HepG2 (cell line): ENCODE data around the gene ANKRD11. TPM values are rescaled to one million over a fixed set of nuclear protein-coding genes. Genes with fewer than 3 reads are reported as not detected.

Experiments
- ATAC-seq: fragments of 200-7000 bp; cut with Tn5 transposase; 3 replicates; pipeline ENCODE4 v1.9.1; 2020; ENCODE audit warnings: mild to moderate bottlenecking, moderate library complexity
- BruUV-seq: library from RNA; stranded (reverse); fragments of 400-500 nt; replicated peaks from 2 replicates; lab custom pipeline; 2021; lab: Mats Ljungman, UMichigan
- CTCF ChIA-PET: fragments of 300-600 bp; formaldehyde crosslinking; extraction: SDS; loops from one replicate; lab custom pipeline; 2021; ENCODE audit warnings: low total read pairs, inconsistent platforms, low intra/inter-chr PET ratio; lab: Yijun Ruan, JAX
- POLR2A ChIA-PET: fragments of 350-600 bp; sonication (Branson Sonifier 250); formaldehyde crosslinking; loops from one replicate; lab custom pipeline; 2020; ENCODE audit warnings: antibody characterized with exemption, inconsistent platforms; lab: Yijun Ruan, JAX
- DNase-seq: peaks from one replicate; pipeline ENCODE4 v3.0.0-alpha.2; 2015; ENCODE audit warnings: low spot score
- FAIRE-seq: peaks from 3 replicates; lab custom pipeline; 2011; peaks lifted over from hg19 to GRCh38; lab: Jason Lieb, UNC
- H2AFZ ChIP-seq: one replicate; pipeline ENCODE4 v1.6.1; 2011; ENCODE audit warnings: low read length, inconsistent platforms
- H3K27ac ChIP-seq: fragments of 300-600 bp; 3 replicates; pipeline ENCODE4 v1.8.0; 2011; ENCODE audit warnings: mixed run types, mild to moderate bottlenecking, mixed read lengths, low read length, inconsistent platforms; ENCODE audit not compliant: insufficient read depth; ENCODE audit errors: extremely low read length
- H3K27me3 ChIP-seq, 2 experiments: fragments of 200-600 bp in 1 of 2; 2 replicates in 1 of 2; 3 replicates in 1 of 2; pipeline versions ENCODE4 v1.6.0 to v1.8.0; 2011; ENCODE audit warnings: low read length in 2 of 2, mild to moderate bottlenecking in 2 of 2, moderate library complexity in 2 of 2, inconsistent platforms in 1 of 2; ENCODE audit not compliant: insufficient read depth in 2 of 2, control insufficient read depth in 1 of 2
- H3K36me3 ChIP-seq, 2 experiments: fragments of 200-600 bp in 1 of 2; replicated peaks in 1 of 2; 2 replicates in 1 of 2; 3 replicates in 1 of 2; pipeline versions ENCODE4 v1.5.1 to v1.8.0; 2011; ENCODE audit warnings: low read length in 2 of 2, inconsistent platforms in 1 of 2; ENCODE audit not compliant: insufficient read depth in 2 of 2, control insufficient read depth in 1 of 2
- H3K4me1 ChIP-seq: 2 replicates; pipeline ENCODE4 v1.5.1; 2012; ENCODE audit warnings: low read length, inconsistent platforms; ENCODE audit not compliant: insufficient read depth
- H3K4me2 ChIP-seq: 2 replicates; pipeline ENCODE4 v1.6.0; 2011; ENCODE audit warnings: low read depth, low read length, inconsistent platforms
- H3K4me3 ChIP-seq, 3 experiments: fragments of 200-600 bp in 1 of 3; sonication (generic), shearing (Covaris generic) in 1 of 3; replicated peaks in 1 of 3; 2 replicates each; pipeline ENCODE4 v1.5.1; 2011 to 2016; ENCODE audit warnings: low read length in 3 of 3, inconsistent platforms in 2 of 3, low read depth in 2 of 3, mild to moderate bottlenecking in 2 of 3, control low read depth in 1 of 3, mixed read lengths in 1 of 3; ENCODE audit not compliant: insufficient read depth in 1 of 3
- H3K79me2 ChIP-seq: one replicate; pipeline ENCODE4 v1.6.1; 2011; ENCODE audit warnings: low read length, inconsistent platforms; ENCODE audit not compliant: insufficient read depth
- H3K9ac ChIP-seq: 2 replicates; pipeline ENCODE4 v1.6.0; 2011; ENCODE audit warnings: mild to moderate bottlenecking, low read depth, low read length, inconsistent platforms; ENCODE audit not compliant: insufficient read depth
- H3K9me3 ChIP-seq: 2 replicates; pipeline ENCODE4 v1.5.1; 2012; ENCODE audit warnings: mild to moderate bottlenecking, low read length
- H4K20me1 ChIP-seq: 2 replicates; pipeline ENCODE4 v1.6.0; 2011; ENCODE audit warnings: inconsistent platforms, mild to moderate bottlenecking, low read length, moderate library complexity; ENCODE audit not compliant: insufficient read depth
- AGO2 ChIP-seq: fragments of 200-400 bp; formaldehyde crosslinking; optimal IDR thresholded peaks from 2 replicates; pipeline ENCODE3; 2017; ENCODE audit warnings: mild to moderate bottlenecking, low read depth, low read length, moderate library complexity
- ARNT2 ChIP-seq: sonication (generic); formaldehyde crosslinking; IDR thresholded peaks from 2 replicates; pipeline ENCODE4 v1.8.0; 2022; ENCODE audit warnings: mild to moderate bottlenecking, low read depth, missing genetic modification reagents, moderate library complexity
- BRD4 ChIP-seq: sonication (generic); formaldehyde crosslinking; IDR thresholded peaks from 2 replicates; pipeline ENCODE4 v1.4.0; 2020; ENCODE audit warnings: missing genetic modification reagents
- CENPBD1 ChIP-seq: sonication (generic); formaldehyde crosslinking; IDR thresholded peaks from 2 replicates; pipeline ENCODE4 v1.8.0; 2022; ENCODE audit warnings: missing genetic modification reagents, low read depth, mild to moderate bottlenecking, borderline replicate concordance
- EP300 ChIP-seq, 3 experiments: sonication (generic) in 1 of 3; formaldehyde crosslinking in 1 of 3; IDR thresholded peaks; 2 replicates each; pipeline versions ENCODE4 v1.5.1 to v1.6.1; 2011 to 2020; ENCODE audit warnings: low read depth in 2 of 3, low read length in 2 of 3, borderline replicate concordance in 1 of 3, improper control_type of control experiment in 1 of 3, mild to moderate bottlenecking in 1 of 3, missing genetic modification reagents in 1 of 3, moderate library complexity in 1 of 3
- HOXA3 ChIP-seq: sonication (generic); formaldehyde crosslinking; IDR thresholded peaks from 2 replicates; pipeline ENCODE4 v1.5.0; 2020; ENCODE audit warnings: missing genetic modification reagents
- IRX3 ChIP-seq: sonication (generic); formaldehyde crosslinking; IDR thresholded peaks from 2 replicates; pipeline ENCODE4 v1.8.1; 2023; ENCODE audit warnings: mild to moderate bottlenecking, low read depth, missing genetic modification reagents, borderline replicate concordance
- MAX ChIP-seq: IDR thresholded peaks from 2 replicates; pipeline ENCODE4 v1.6.1; 2012; ENCODE audit warnings: inconsistent platforms
- NFAT5 ChIP-seq: sonication (generic); formaldehyde crosslinking; IDR thresholded peaks from 2 replicates; pipeline ENCODE4 v1.4.0; 2020; ENCODE audit warnings: missing genetic modification reagents
- NONO ChIP-seq, 2 experiments: fragments of 450-650 bp in 1 of 2; sonication (generic) in 1 of 2; formaldehyde crosslinking in 1 of 2; IDR thresholded peaks in 1 of 2; conservative IDR thresholded peaks in 1 of 2; 2 replicates each; pipeline versions ENCODE4 v1.6.1 to v1.8.0; 2017 to 2022; ENCODE audit warnings: mild to moderate bottlenecking in 1 of 2, missing genetic modification reagents in 1 of 2, moderate library complexity in 1 of 2
- PAF1 ChIP-seq: IDR thresholded peaks from 2 replicates; pipeline ENCODE4 v1.6.1; 2016; ENCODE audit warnings: missing genetic modification reagents, missing compliant biosample characterization
- RFX3 ChIP-seq: IDR thresholded peaks from 2 replicates; pipeline ENCODE4 v1.6.1; 2016; ENCODE audit warnings: missing biosample characterization, missing genetic modification reagents
- RXRA ChIP-seq: sonication (generic); formaldehyde crosslinking; IDR thresholded peaks from 2 replicates; pipeline ENCODE4 v1.5.1; 2020; ENCODE audit warnings: missing genetic modification reagents
- SALL1 ChIP-seq: sonication (generic); formaldehyde crosslinking; IDR thresholded peaks from 2 replicates; pipeline ENCODE4 v1.8.0; 2022; ENCODE audit warnings: mild to moderate bottlenecking, missing genetic modification reagents
- TAF15 ChIP-seq: fragments of 200-400 bp; formaldehyde crosslinking; IDR thresholded peaks from one replicate; pipeline ENCODE4 v1.6.1; 2018; ENCODE audit warnings: mild to moderate bottlenecking, low read depth, low read length; ENCODE audit not compliant: poor library complexity, severe bottlenecking
- WIZ ChIP-seq: sonication (generic); formaldehyde crosslinking; IDR thresholded peaks from 2 replicates; pipeline ENCODE4 v1.5.1; 2020; ENCODE audit warnings: mild to moderate bottlenecking, missing genetic modification reagents
- ZFY ChIP-seq: sonication (generic); formaldehyde crosslinking; IDR thresholded peaks from 2 replicates; pipeline ENCODE4 v1.4.0; 2020; ENCODE audit warnings: missing genetic modification reagents
- ZNF180 ChIP-seq: sonication (generic); formaldehyde crosslinking; IDR thresholded peaks from 2 replicates; pipeline ENCODE4 v1.4.0; 2020; ENCODE audit warnings: low read depth, missing genetic modification reagents, borderline replicate concordance
- ZNF792 ChIP-seq: IDR thresholded peaks from 2 replicates; pipeline ENCODE4 v1.6.1; 2016
- ZZZ3 ChIP-seq: sonication (generic); formaldehyde crosslinking; IDR thresholded peaks from 2 replicates; pipeline ENCODE4 v1.4.0; 2020; ENCODE audit warnings: missing genetic modification reagents, mild to moderate bottlenecking, borderline replicate concordance
- WGBS: methylation state at CpG from one replicate; pipeline ENCODE4 v1.1.6; 2017; ENCODE audit warnings: low lambda C conversion rate; 5-methylcytosine and 5-hydroxymethylcytosine counted together
- in situ Hi-C: cut with HindIII; loops from 2 replicates; pipeline ENCODE4 v1.10.0; 2017; ENCODE audit warnings: low pct_unique_long_range_greater_than_20kb; ENCODE audit not compliant: extremely low pct_ligation_motif_present
- intact Hi-C: fragments of 100-400 bp; cut with micrococcal nuclease; formaldehyde crosslinking; loops from one replicate; pipeline ENCODE4 v1.10.0; 2022; ENCODE audit not compliant: unreplicated experiment
- polyA plus RNA-seq, 8 experiments: library from polyadenylated mRNA; depleted of rRNA in 3 of 8; stranded (reverse) in 7 of 8; unstranded in 1 of 8; fragments of >200 nt; fragmentation: Illumina TruSeq in 4 of 8; extraction: Trizol in 4 of 8; gene quantifications; 2 replicates each; pipeline versions ENCODE4 v1.2.1 to v1.2.3, GENCODE V29; 2011 to 2016; ENCODE audit warnings: low read depth in 4 of 8, missing spikeins in 1 of 8, mixed read lengths in 1 of 8; ENCODE audit not compliant: insufficient read depth in 1 of 8
- total RNA-seq, 5 experiments: library from RNA; depleted of rRNA; stranded (reverse); fragments of >200 nt; fragmentation: Illumina TruSeq; extraction: Trizol; gene quantifications; 2 replicates each; pipeline ENCODE4 v1.2.3, GENCODE V29; 2016; ENCODE audit warnings: low read depth in 1 of 5

Gene ANKRD11
- total and polyA plus RNA-seq, 2 of the 13 experiments (the other 11 are each of a cell fraction or from before 2014, with no cell fraction given), result 21.4 to 38.4 TPM

GRCh38 chr16:89408315-89408714, 82.0 kb downstream of the ANKRD11 start:
- BruUV-seq, result no TSS peak
- peak; percentile 8 for ATAC-seq
- DNase-seq, result no peak
- Histone ChIP-seq H3K4me2 (peak overlapping the region; percentile 15; the same call in 1 of the 2 replicates), H3K9ac (no peak overlapping the region), H2AFZ (no peak overlapping the region), H3K36me3 (peaks cover 8 to 10% of the 10 kb centered on the region in 2 experiments; a peak in 3 of 5 replicates), H4K20me1 (peaks cover 98% of the 10 kb centered on the region), H3K9me3 (no peaks in the 10 kb centered on the region), H3K27me3 (no peaks in the 10 kb centered on the region), H3K4me3 (no peak overlapping the region), H3K27ac (peak overlapping the region; percentile 48), H3K79me2 (peaks cover 96% of the 10 kb centered on the region), H3K4me1 (peaks cover 99% of the 10 kb centered on the region)
- WGBS, result 75% methylated on average over 7 of the region's 12 CpGs
- intact Hi-C loops (no loop called here), in situ Hi-C loops (no loop called here)
- no peak for FAIRE-seq
- ChIA-PET CTCF (no interaction called here), POLR2A (no interaction called here)
- TF ChIP-seq ZNF180 (CRISPR knock-in tag) (no peak), ARNT2 (CRISPR knock-in tag) (no peak), NFAT5 (CRISPR knock-in tag) (no peak), NONO (IDR thresholded peaks at IDR 0.05) (no peak), NONO (CRISPR knock-in tag; conservative IDR thresholded peaks at IDR 0.05) (no peak), TAF15 (no peak), RFX3 (CRISPR knock-in tag) (no peak), ZFY (CRISPR knock-in tag) (0 out of 2 replicates have a peak, but pooled peaks have one; percentile 7), ZNF792 (CRISPR knock-in tag) (no peak), BRD4 (0 out of 2 replicates have a peak, but pooled peaks have one; percentile 1), SALL1 (CRISPR knock-in tag) (0 out of 2 replicates have a peak, but pooled peaks have one; percentile 20), HOXA3 (CRISPR knock-in tag) (0 out of 2 replicates have a peak, but pooled peaks have one; percentile 6), MAX (no peak), WIZ (CRISPR knock-in tag) (no peak), IRX3 (CRISPR knock-in tag) (no peak), RXRA (CRISPR knock-in tag) (0 out of 2 replicates have a peak, but pooled peaks have one; percentile 15), AGO2 (peak; percentile 58), ZZZ3 (CRISPR knock-in tag) (no peak), CENPBD1 (CRISPR knock-in tag) (no peak), EP300 (IDR thresholded peaks at IDR 0.05; ENCODE audit: low read depth in 2 of 2, low read length in 2 of 2) (no peak), EP300 (CRISPR knock-in tag; IDR thresholded peaks at IDR 0.05; ENCODE audit: borderline replicate concordance) (no peak), PAF1 (CRISPR knock-in tag) (0 out of 2 replicates have a peak, but pooled peaks have one; percentile 48)
